Heart left ventricle (tissue), 13 donors: Measurements from ENCODE around the gene SH3YL1.

Source experiments
- POLR2A ChIP-seq, 2 donors: fragments of 450-650 bp; IDR thresholded peaks; one replicate each; pipeline ENCODE4 v1.6.1; 2017; ENCODE audit warnings: antibody characterized with exemption in 2 of 2, mild to moderate bottlenecking in 2 of 2, moderate library complexity in 2 of 2
- TF ChIP-seq, protein P1 (sequence below), 12 donors: fragments of 200-600 bp; sonication (generic) in 4 of 12; IDR thresholded peaks; one replicate each; pipeline versions ENCODE4 v1.5.0 to v1.8.0; 2018 to 2022; ENCODE audit warnings: antibody characterized with exemption in 12 of 12, mild to moderate bottlenecking in 5 of 12
- donor health status: ischemic (EF 13 %, LVEDD 7.1; RV severe dilation, severe dysfunction).
- donor health status: DM: no; HTN: yes; CAD: no.
- donor health status: DM: no; HTN: no; CAD: no.
- donor health status: ischemic (EF 25% LVEDD 6.9; RV normal size, moderate dysfunction).
- donor health status: ischemic (EF 25% LVEDD 5.7; RV mildly dilated, moderate dysfunction).
- donor health status: ischemic (EF 35%, LVEDD 5.7; RV mildly dilated, moderate dysfunction).
- donor health status: nonischemic (EF 11% LVEDD 7.7; RV severe dilation, severe dysfunction).
- donor health status: DM: yes; HTN: yes; CAD: no.
- donor health status: PGD.
- donor health status: ischemic (EF 29% LVEDD 5.4; RV normal size, mild dysfunction).
- donor health status: nonischemic (EF 23%, LVEDD 6.1; RV moderate dilation, normal function).

DNA sequence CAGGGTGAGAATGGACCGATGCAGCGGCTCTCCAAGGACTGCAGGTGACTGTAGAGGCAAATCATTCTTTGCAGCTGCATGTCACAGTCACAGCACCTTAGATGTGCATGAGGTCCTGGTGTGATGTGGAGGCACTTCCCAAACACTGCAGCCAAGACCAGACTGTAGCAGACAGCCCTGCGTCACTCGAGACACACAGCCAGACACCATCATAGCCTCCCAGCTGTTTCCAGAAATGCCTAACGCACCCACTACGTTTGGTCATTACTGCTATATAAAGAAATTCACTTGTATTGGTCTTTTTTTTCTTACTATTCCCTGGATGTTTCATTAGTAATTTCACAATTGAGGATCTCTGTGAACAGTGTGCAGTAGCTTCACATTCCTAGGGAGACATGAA, 60.9 kb downstream of the SH3YL1 start:
- TF ChIP-seq, protein P1, sequence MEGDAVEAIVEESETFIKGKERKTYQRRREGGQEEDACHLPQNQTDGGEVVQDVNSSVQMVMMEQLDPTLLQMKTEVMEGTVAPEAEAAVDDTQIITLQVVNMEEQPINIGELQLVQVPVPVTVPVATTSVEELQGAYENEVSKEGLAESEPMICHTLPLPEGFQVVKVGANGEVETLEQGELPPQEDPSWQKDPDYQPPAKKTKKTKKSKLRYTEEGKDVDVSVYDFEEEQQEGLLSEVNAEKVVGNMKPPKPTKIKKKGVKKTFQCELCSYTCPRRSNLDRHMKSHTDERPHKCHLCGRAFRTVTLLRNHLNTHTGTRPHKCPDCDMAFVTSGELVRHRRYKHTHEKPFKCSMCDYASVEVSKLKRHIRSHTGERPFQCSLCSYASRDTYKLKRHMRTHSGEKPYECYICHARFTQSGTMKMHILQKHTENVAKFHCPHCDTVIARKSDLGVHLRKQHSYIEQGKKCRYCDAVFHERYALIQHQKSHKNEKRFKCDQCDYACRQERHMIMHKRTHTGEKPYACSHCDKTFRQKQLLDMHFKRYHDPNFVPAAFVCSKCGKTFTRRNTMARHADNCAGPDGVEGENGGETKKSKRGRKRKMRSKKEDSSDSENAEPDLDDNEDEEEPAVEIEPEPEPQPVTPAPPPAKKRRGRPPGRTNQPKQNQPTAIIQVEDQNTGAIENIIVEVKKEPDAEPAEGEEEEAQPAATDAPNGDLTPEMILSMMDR (IDR thresholded peaks at IDR 0.05) = no peak
- no peak for TF ChIP-seq POLR2A (IDR thresholded peaks at IDR 0.05)
